GM19468 (cell line): Measurements from ENCODE around the gene CMTM3.
A peak's percentile ranks its signal among the peaks of the same experiment; 100 is the strongest.
"Not testable (repeated sequence)": the region's sequence is repeated elsewhere in the genome, so short reads cannot be mapped to it uniquely, and the experiment has no call there.

Source experiments
- ATAC-seq: cut with Tn5 transposase; IDR thresholded peaks from one replicate; pipeline ENCODE4 v1.9.1; 2021; ENCODE audit warnings: mild to moderate bottlenecking, moderate library complexity, moderate number of reproducible peaks; ENCODE audit not compliant: unreplicated experiment; ENCODE audit errors: extremely low read depth

Gene CMTM3

GRCh38 chr16:66605979-66606751 is 1.7 kb downstream of the CMTM3 start:
- ATAC-seq: no peak

GRCh38 chr16:66608241-66609138 is 4.0 kb downstream of the CMTM3 start:
- ATAC-seq: peak; percentile 12

- ATAC-seq: no peak
Observed at GRCh38 chr16:66609139-66609510, 4.6 kb downstream of the CMTM3 start.

GRCh38 chr16:66610111-66610820 is 5.8 kb downstream of the CMTM3 start:
- ATAC-seq: no peak

GRCh38 chr16:66611911-66612310 is 7.4 kb downstream of the CMTM3 start:
- ATAC-seq: not testable (repeated sequence)

GRCh38 chr16:66612422-66612821 is 7.9 kb downstream of the CMTM3 start:
- no peak for ATAC-seq

GRCh38 chr16:66614161-66614802 is 9.8 kb downstream of the CMTM3 start:
- no peak for ATAC-seq

GRCh38 chr16:66616169-66616568 is 11.7 kb downstream of the CMTM3 start:
- no peak for ATAC-seq

- ATAC-seq: no peak
Observed at GRCh38 chr16:66616592-66616991, 12.1 kb downstream of the CMTM3 start.

GRCh38 chr16:66617010-66617434 is 12.5 kb downstream of the CMTM3 start:
- no peak for ATAC-seq

- ATAC-seq: no peak
Observed at GRCh38 chr16:66617728-66618127, 13.2 kb downstream of the CMTM3 start.

GRCh38 chr16:66618588-66619375 is 14.3 kb downstream of the CMTM3 start:
- ATAC-seq: no peak

GRCh38 chr16:66619534-66620428 is 15.3 kb downstream of the CMTM3 start:
- no peak for ATAC-seq

GRCh38 chr16:66620429-66620795 is 15.9 kb downstream of the CMTM3 start:
- no peak for ATAC-seq

- ATAC-seq: no peak
Observed at GRCh38 chr16:66621973-66622372, 17.5 kb downstream of the CMTM3 start.

GRCh38 chr16:66622863-66623262 is 18.4 kb downstream of the CMTM3 start:
- ATAC-seq: no peak

- ATAC-seq: no peak
Observed at GRCh38 chr16:66623755-66624154, 19.3 kb downstream of the CMTM3 start.

- ATAC-seq: not testable (repeated sequence)
Observed at GRCh38 chr16:66627611-66628378, 23.3 kb downstream of the CMTM3 start.
